Fibroblast of skin of right quadriceps (primary cell): Measurements from ENCODE around the gene MFSD12.
"Not testable (repeated sequence)": the region's sequence is repeated elsewhere in the genome, so short reads cannot be mapped to it uniquely, and the experiment has no call there.

Experiments
- DNase-seq: peaks from one replicate; pipeline ENCODE4 v3.0.0-alpha.2; 2013

Gene MFSD12

GRCh38 chr19:3521104-3521445, 36.3 kb downstream of the MFSD12 start:
- DNase-seq: no peak

- no peak for DNase-seq
These were observed 37.0 kb downstream of the MFSD12 start for GRCh38 chr19:3520166-3521103.

GRCh38 chr19:3519126-3519525, 38.3 kb downstream of the MFSD12 start:
- DNase-seq: no peak

GRCh38 chr19:3518659-3519058, 38.7 kb downstream of the MFSD12 start:
- no peak for DNase-seq

- DNase-seq: no peak
These were observed 39.1 kb downstream of the MFSD12 start for GRCh38 chr19:3518255-3518654.

- DNase-seq: no peak
These were observed 39.7 kb downstream of the MFSD12 start for GRCh38 chr19:3517638-3518037.

- no peak for DNase-seq
These were observed 40.6 kb downstream of the MFSD12 start for GRCh38 chr19:3516675-3517207.

- peak; percentile 48 for DNase-seq
These were observed 41.4 kb downstream of the MFSD12 start for GRCh38 chr19:3515891-3516422.

- peak; percentile 22 for DNase-seq
These were observed 42.5 kb downstream of the MFSD12 start for GRCh38 chr19:3514930-3515329.

- no peak for DNase-seq
These were observed 43.9 kb downstream of the MFSD12 start for GRCh38 chr19:3513229-3514140.

- DNase-seq: no peak
These were observed 44.7 kb downstream of the MFSD12 start for GRCh38 chr19:3512562-3513228.

- DNase-seq: no peak
These were observed 45.7 kb downstream of the MFSD12 start for GRCh38 chr19:3511506-3512251.

GRCh38 chr19:3510727-3511126, 46.7 kb downstream of the MFSD12 start:
- DNase-seq: no peak

- DNase-seq: peak; percentile 52
These were observed 47.8 kb downstream of the MFSD12 start for GRCh38 chr19:3509566-3509989.

GRCh38 chr19:3508771-3509535, 48.4 kb downstream of the MFSD12 start:
- peak; percentile 30 for DNase-seq

GRCh38 chr19:3508121-3508661, 49.2 kb downstream of the MFSD12 start:
- DNase-seq: not testable (repeated sequence)

GRCh38 chr19:3507371-3508120, 49.8 kb downstream of the MFSD12 start:
- DNase-seq: no peak

GRCh38 chr19:3506384-3507340, 50.7 kb downstream of the MFSD12 start:
- DNase-seq: no peak
